HL-60/S4 (cell line): ENCODE results near the gene PLXNA3.

Experiments
- in situ Hi-C: fragments of 300-500 bp; cut with MboI; formaldehyde crosslinking; loops from 2 replicates; pipeline ENCODE4 v1.14.3; 2022; ENCODE audit warnings: low sequenced_read_pairs

PLXNA3 gene

DNA sequence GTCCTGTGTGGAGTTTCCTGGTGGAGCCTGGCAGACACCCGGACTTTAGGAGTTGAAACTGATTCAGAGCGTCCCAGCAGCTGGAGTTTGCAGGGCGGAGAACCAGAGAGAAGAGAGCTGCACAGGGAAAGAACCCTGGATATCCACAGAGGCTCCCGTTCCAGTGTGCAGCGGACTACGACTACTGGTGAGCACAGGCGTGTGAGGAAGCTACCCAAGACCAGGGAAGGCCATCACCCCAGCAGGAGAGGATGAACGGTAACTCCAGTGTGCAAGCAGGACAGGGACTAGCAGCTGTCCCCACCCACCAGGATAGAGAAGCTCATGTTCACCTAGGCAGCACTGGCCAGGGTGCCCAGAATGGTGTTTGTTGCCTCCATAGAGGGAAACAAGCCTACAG lies 18.7 kb downstream of the PLXNA3 start:
- in situ Hi-C loops = no loop called here

DNA sequence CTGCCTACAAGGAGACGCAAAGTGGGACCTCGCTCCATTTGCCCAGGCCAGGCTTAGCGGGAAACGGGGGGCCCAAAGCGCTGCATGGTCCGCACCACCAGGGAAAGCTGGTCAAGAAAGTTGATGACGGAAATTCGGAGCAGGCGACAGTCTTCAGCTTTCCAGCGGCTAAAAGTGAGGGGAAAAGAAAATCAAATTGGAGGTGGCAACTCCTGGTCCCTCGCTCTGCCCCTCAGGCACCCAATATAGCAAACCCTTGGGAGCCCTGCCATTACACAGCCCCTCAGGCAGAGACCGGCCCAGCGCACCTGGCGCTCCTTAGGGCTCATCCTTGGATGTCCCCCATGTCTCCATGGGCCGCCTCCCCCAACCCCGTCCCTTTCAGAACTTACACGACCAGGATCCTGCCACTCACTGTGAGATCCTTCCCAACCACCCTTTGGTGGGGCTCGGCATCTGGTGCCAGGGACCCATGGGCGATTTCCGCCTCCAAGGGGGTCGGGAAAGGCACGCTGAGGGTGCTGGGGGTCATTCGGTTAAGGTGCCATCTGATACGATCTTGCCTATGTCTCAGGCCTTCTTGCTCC lies 19.9 kb downstream of the PLXNA3 start:
- in situ Hi-C loops = no loop called here

DNA sequence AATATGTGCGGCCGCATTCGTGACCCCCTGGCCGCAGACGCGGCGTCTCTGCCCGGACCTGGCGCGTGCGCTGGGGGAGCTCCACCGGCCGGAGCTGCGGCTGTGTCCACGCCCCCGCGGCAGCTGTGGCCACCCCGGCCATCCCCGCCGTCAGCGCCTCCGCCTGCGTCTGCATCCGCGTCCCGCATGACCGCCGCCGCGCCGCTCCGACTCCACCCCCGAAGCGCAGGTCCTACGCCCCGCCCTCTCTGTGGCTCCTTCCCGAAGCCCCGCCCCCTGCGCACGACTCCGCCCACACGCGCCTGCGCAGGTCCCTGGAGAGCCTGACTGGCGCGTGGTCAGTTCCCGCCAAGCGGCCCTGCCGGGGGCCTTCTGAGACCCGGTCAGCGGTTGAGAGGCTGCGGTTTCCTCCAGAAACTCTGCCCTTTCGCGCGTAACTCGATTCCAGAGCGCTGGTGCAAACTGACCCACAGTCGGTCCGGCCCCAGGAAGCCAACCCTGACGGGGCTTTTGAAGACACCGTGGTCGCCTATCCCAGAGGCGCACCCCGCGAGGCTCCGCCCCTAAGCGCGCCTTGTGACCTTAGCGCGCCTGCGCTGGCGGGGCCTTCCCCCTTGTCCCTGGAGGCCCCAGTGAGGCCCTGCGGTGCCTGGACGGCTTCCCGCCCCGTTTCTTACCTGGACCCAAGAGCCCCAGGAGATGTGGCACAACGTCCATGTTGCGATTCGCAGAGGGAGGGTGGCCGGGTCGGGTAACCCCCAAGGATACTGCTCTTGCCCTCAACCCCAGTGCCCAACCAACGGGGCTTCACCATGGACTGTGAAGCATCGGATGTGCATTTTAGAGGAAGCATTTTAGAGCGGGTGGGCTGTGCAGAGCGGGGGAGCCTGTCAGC lies 20.9 kb downstream of the PLXNA3 start, which contains the start of gene LAGE3:
Gene LAGE3 (minus strand): TSS at position 554 of the 895 bp plus-strand sequence. CDS start 366 bp downstream, at position 188.
- in situ Hi-C loops = no loop called here

DNA sequence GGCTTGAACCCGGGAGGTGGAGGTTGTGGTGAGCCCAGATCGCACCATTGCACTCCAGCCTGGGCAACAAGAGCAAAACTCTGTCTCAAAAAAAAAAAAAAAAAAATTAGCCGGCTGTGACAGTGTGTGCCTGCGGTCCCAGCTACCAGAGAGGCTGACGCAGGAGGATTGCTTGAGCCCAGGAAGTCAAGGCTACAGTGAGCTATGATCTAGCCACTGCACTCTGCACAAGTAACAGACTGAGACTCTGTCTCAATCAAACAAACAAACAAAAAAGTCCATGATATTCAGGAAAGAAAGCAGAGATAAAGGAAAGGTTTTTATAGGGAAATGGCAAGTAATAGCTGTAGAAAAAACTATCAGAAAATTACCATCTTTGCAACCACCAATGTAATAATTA lies 23.1 kb downstream of the PLXNA3 start:
- in situ Hi-C loops = no loop called here

DNA sequence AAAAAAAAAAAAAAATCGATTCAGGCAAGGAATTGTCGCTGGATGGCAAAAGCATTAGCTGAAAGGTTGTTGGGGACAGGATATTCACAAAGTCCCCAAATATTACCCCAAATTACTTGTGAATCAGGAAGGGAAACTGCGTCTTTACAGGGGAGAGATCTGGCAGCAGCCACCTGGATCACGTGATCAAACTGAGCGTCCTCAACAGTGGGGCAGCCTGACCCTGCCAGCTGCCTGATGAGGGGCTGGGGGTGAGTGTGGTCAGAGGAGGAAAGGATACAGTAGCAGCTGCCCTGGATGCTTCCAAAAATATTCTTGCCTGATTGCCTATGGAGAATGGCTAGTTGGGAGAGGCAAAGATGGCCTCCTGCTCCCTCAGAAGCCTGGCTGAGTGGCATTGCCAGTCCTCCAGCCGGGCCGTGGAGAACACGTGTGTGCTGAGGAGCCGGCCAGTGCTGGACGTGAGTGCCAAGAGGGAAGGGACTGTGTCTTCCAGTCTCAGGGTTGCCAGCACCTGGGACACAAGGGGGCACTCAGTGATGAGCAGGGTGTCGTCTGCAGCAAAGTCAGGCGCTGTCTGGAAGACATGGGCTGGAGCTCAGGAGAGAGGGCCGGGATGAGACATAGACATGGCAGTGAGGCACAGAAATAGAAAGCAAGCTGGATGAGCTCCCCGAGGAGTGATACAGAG lies 24.0 kb downstream of the PLXNA3 start:
- in situ Hi-C loops = no loop called here

DNA sequence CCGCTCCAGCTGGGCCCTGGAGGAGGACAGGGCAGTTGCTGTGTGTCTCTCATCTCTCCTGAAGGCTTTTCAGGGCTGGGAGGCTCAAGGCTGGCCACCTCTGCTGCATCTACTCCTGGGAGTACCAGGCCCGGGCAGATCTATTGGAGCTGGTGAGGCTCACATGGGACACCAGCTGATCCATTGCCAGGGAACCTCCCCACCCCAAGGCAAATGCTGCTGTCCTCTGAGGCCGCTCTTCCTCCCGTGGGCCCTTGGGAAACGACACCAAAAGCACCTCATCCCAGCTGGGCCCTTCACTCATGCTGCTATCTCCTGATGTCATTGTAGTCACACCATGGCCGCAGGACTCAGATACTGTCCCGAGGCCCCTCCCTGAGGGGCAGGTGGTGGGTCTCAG lies 24.7 kb downstream of the PLXNA3 start:
- in situ Hi-C loops = no loop called here

DNA sequence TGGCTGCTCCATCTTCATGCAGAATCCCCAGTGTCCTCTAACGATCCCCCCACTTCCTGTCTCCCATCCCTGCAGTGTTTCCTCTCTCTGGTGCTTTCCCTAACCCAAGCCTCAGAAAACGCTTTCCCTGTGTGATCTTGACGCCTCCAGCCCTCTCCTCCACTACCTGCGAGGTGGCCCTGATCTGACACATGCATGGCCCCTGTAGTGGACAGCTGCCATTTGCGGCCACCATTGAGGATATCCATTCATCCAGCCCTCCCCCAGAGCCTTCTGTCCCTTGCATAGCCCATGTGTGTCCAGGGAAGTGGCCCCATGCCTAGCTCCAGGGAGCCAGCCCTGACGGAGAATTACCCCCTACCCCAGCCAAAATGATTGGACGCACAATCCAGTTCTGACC lies 25.2 kb downstream of the PLXNA3 start:
- in situ Hi-C loops = no loop called here

DNA sequence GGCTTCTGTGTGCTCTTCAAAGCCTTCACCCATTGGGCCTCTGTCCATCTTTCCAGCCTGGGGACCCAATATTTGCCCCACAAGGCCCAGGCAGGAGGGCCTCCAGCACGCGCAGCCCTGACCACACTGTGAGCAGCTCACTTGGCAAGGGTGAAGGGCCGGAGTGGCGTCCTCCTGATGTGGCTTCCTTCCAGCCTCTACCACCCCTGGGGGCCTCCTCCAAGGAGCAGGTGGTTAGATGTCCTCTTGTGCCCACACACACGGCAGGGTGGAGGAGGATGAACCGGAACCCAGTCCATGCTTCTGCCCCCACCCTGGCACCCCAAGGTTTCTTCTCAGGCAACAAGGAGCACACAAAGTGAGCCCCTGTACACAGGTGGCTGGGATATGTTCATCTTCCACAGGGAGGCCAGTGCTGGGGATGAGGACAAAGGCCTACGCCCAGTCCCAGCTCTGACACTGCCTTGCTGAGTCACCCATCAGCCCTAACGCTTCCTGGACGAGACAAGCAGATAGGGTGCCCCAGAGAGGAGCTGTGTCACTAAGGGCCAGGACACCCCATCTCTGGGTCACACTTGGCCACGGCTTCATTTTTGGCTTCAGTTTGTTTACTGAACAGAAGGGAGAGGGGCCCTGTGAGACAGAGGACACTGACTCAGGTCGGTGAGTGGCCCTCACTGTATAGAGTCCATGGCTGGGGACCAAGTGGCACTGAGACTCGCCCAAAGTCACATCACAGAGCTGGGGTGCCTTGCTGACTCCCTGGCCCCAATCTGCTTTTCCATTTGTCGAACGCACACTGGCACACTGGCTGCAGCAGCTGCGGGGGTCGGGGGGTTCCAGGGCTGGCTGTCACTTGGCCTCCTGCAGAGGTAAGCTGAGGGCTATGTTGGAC lies 26.4 kb downstream of the PLXNA3 start:
- in situ Hi-C loops = no loop called here

DNA sequence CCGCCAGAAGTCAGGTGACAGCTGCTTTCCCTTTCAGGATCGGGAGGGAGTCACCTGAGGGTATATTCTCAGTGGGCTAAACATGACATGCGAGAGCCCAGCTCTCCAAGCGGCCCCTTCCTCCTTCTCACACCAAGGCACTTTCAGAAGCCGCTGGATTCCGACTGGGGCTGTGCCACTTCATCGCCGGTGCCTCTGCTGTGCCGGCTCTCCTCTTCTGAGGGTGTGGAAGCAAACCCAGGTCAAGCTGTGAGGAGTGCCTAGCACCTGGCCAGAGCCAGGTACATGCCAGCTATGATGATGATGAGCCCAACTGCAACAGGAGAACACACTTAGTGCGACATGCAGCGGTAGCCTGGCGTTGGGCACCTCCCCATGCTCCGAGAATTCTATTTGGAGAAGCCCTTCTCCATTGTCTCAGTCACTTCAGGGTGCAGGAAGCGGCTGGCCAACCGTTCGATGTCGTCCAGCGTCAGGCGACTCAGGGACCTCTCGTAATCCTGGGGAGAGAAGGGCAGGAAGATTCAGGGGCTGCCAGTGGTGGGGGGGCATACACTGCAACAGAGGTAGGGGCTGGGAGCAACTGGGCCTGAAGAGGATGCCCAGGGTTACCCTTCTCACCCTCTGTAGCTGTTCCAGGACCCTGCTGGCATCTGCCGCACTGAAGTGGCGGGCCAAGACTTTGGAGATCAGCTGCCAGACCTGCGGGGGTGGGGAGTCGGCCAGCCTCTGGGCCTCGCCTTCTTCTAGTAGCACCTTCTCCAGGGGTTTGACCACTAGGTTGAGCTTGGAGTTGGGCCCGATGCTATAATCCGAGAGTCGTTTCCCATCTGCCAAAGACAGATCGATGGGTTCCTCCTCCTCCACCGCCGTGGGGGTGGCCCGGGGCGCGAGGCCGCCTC lies 27.3 kb downstream of the PLXNA3 start:
- in situ Hi-C loops = no loop called here

DNA sequence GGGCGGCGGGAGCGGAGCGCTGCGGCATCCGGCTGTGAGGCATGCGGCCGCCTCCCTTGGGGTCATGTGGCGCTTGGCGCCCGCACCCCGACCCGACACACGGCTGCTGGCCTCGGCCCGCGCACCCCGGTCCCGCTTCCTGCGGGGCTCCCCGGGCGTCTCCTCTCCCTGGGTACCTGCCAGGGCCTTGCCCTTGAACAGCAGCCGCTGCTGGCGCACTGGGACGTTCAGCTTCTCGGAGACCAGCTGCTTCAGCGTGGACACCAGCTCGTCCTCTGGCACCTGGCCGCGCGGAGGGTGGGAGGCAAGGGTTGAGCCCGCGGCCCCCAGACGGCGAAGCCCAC lies 27.9 kb downstream of the PLXNA3 start:
- in situ Hi-C loops = no loop called here

DNA sequence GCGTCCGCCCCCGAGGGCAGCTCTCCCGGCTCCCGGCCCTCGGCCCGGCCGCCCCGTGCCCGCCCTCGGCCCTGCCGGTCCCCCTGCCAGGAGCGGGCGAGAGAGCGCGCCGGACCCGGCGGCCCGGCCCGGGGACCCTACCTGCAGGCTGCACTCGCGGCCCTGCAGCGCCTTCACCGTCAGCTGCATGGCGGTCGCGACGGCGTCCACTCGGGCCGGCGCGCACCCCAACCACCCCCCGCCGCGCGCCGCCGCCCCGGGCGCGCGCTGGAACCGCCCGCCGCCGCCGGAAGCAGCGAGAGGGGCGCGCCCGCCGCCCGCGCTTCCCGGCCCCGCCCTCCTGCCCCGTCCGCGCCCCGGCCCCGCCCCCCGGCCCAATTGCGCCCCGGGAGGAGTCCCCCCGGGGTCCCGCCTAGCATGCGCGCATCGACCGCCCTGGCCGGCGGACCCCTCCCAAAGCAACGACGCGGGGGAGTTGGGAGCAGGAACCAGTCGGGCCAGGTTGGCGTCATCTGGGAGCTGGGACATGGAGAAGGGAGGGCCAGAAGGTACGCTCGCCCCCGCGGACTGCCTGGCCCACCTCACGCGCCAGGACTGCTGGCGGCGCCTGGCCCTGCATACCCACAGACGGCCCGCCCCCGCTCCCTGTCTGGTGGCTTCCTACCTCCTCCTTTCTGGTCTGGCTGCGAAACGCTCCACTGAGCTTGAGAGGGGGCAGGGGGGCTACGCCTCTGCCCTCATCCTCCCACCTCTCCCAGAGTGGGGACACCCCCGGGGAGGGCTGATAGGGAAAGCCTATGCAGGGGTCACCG lies 28.5 kb downstream of the PLXNA3 start, which contains the start of gene UBL4A:
Gene UBL4A (minus strand): TSS at position 220 of the 812 bp plus-strand sequence. CDS start 31 bp downstream, at position 189.
- in situ Hi-C loops = no loop called here

DNA sequence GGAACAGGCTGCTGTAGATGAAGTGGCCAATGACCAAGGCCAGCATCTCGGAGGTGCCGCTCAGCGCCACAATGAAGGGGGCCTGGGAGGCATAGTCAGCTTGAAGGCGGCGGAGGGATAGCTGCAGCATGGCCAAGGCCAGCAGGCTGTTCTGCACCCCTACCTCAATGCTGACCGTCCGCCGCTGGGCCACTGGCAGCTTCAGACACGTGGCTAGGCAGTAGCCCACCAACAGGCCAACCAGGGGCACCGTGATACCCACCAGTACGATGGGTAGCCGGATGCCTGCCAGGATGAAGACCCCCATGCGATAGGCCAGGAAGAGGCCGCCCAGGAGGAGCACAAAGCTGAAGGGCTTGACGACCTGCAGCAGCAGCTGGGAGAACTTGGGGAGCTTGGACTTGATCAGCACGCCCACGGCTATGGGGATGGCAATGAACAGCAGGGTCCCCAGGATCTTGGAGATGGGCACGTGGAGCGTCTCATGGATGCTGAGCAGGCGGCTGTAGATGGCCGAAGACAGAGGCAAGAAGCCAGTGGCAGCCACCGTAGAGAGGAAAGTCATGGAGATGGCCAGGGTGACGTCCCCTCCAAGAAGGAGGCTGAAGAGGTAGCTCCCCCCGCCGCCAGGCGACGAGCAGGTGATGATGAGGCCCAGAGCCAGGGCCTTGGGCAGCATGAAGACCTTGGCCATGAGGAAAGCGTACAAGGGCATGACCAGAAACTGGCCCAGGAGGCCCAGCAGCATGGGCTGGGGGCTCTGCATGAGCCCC lies 29.6 kb downstream of the PLXNA3 start:
- in situ Hi-C loops = no loop called here

DNA sequence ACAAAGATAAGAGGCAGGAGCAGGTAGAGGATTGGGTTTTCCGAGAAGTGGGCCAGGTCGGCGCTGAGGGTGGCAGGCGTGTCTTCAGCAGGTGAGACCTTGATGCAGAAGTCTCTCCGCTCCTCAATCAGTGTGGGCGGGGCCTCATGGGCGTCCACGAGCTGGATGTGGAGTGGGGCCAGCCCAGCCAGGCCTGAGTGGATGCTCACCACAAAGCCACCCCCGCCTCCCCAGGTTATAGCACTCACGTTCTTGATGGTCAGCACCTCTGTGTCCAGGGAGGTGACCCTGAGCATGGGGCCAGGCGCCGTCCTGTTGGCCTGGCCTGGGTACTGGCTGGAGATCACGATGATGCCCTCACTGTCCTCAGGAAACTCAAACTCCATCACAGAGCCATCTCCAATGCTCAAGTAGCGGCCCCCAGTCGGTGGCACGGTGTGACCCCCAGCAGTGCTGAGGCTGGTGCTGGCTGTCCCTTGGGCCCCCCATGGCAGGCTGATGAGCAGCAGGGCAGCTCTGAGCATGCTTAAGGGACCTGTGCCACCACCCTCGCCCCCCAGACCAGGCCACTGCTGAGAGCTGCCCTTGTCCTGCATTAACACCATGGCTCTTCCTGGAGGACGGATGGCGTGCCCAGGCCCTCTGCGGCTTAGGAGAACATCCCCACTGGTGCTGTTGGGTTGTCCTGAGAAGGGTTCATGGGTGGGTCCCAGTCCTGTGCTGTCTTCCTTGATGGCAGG lies 30.4 kb downstream of the PLXNA3 start:
- in situ Hi-C loops = no loop called here

DNA sequence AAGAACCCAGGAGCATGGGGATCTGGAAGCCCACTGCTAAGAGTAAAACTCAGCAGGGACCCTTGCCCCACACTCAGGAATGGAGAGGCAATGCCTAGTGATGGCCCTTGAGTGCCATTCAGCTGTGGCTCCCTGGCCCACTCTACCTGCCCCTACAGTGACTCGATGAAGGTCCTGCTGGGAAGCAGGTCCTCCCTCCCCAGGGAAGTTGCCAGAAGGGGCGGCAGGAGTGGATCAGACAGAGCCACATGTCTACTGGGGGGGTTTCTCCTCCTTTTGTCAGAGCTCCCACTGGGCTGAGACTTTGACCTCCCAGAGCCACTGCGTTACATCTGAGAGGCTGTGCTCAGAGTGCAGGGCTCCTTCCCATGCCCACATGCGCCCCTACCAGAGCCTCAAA lies 31.1 kb downstream of the PLXNA3 start:
- in situ Hi-C loops = no loop called here

DNA sequence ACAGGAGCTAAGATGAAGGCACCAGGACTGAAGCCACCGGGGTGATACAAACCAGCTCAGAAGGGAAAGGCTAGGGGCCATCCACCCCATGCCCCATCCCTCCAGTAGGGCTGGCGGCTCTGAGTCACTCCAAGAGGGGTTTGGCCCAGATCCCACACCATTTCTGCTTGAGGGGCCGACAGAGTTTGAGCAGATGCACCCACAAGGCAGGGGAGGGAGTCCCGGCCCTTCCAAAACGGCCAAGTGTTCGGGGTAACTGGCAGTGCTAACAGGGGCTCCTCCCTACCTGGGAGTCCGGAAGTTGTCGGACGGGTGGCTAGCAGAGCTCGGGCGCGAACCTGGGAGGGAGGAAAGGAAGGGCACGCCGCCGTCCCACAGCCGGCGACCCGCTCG lies 31.9 kb downstream of the PLXNA3 start:
- in situ Hi-C loops = no loop called here

DNA sequence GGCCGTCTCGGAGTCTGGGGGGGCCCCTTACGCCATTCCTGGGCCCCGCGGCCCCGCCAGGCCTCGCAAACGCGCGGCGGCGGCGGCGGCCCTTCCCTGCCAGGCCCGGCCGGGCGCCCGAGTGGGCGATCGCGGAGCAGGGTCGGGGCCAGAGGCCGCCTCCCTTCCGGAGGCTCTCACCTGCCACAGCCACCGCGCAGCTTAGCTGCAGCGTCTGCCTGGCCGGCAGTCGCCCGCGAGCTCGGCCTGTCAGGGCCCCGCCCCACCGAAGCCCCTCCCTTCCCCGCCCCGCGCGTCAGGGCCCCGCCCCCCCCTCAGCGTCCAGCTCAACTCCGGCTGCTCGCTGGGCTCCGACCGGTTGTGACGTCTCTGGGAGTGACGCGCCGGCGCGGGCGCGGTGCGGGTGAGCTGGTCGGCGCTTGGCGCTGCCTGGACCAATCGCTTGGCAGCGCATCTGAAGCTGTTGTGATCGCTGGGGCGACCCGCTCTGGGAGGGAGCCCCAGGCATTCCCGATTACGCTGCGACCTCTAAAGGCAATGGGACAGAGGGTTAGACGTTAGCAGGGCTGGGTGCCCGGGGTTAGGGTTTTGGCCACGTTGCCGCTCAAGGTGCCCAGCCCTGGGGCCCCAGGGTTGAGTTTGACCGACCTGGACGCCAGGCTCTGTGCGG lies 32.5 kb downstream of the PLXNA3 start, which contains the start of gene SLC10A3:
Gene SLC10A3 (minus strand): TSS at position 216 of the 670 bp plus-strand sequence. CDS start 1,689 bp downstream, outside the sequence.
- in situ Hi-C loops = no loop called here

DNA sequence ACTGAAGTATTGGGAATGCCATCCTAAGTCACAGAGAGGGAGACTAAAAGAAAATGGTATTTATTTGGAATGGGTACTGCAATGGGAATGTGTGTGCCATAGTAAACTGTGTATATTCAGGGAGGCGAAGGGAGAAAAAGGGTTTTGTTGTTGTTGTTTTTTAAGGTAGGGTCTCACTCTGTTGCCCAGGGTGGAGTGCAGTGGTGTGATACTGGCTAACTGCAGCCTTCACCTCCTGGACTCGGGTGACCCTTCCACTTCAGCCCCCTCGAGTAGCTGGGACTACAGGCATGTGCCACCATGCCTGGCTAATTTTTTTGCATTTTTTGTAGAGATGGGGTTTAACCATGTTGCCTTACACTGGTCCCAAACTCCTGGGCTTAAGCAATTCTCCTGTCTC lies 36.6 kb downstream of the PLXNA3 start:
- in situ Hi-C loops = no loop called here
